Middle frontal gyrus (tissue), 1 donor: ENCODE measurements around the gene CA5A.
"Not testable (repeated sequence)": the region's sequence is repeated elsewhere in the genome, so short reads cannot be mapped to it uniquely, and the experiment has no call there.

Source experiments
- DNase-seq: peaks from one replicate; pipeline ENCODE4 v3.0.0-alpha.2; 2015; ENCODE audit warnings: low spot score; ENCODE audit errors: extremely low spot score

The CA5A gene

GRCh38 chr16:87924811-87925670 is 11.3 kb downstream of the CA5A start:
- DNase-seq = no peak

DNA sequence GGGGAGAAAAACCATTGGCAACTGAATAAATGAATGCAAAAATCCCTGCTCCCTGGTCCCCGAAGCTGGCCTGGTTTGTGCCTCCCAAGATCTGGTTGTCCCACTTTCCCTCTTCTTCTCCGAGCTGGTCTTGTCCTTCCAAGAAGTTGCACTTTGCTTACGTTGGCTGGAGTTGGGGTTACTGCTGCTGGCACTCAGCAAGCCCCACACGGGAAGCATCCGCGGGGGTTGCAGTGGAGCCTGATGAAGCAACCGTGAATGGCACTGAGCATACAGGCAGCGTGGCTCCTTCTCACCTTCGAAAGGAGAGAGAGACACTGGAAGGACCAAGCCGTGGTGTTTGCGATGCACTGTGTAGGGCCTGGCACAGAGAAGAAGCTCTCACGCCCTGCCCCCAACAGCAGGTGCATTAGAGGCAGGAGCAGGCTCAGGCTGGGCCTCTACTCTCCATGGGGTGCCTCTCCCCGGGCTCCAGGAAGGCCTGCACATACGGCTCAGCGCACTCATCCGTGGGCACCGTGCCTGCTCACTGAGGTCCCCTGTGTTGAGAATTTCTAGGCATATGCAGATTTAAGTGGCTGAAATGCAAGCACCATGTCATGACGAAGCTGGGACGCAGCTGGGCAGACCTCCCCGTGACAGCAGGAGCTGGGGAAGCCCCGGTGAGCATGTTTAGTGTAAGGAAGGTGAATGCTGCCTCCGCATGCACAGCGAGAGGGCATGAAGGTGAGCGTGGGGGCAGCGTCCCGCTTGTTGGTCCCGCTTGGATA is 12.1 kb downstream of the CA5A start:
- DNase-seq = no peak

GRCh38 chr16:87922250-87922871 is 14.0 kb downstream of the CA5A start:
- no peak for DNase-seq

- DNase-seq = no peak
Observed at GRCh38 chr16:87921236-87921773, 15.0 kb downstream of the CA5A start.

DNA sequence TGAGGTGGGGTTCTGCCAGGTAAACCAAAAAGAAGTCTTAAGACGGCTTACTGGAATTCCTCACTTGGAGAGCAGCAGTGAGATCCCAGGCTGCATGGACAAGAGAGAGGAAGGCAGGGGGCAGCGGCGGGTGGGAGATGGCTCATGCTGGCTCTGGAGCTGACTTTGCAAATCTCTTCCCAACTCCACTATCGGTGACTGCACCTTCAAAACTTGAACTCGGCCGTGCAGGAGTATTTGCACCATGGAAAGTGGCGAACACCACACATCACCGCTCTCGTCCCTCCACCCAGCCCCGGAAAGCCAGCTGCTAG is 16.7 kb downstream of the CA5A start:
- no peak for DNase-seq

GRCh38 chr16:87918866-87919680 is 17.3 kb downstream of the CA5A start:
- no peak for DNase-seq

DNA sequence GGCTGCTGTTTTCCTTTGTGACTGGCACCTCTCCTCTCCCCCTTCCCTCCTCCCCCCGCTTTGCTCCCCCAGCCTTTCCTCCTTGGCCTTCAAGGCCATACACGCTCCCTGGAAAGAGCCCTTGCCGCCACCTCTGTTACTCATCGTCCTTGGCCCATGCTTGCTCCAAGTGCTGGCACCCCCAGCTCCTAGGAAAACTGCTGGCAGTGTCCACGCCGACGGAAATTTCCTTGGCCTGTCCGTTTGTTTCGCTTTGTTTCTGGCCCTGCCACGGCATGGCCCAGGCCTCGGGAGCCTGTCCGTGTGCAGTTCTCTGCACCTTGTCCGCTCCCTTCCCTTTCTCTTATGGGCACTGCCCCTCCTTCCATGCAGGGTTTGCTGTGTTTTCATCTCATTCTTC is 18.0 kb downstream of the CA5A start:
- no peak for DNase-seq

DNA sequence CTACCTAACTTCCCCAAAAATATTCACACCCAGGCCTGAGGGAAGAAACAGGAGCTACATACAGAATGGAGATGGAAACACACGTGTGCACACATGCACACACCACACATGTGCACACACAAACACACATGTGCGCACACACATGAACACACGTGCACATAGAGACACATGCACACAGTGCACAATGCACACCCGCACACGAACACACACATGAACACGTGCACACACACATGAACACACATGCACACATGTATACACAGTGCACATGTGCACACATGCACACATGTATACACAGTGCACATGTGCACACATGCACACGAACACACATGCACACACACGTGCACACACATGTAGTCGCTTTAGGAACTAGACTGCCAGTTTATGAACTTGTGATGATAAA is 18.8 kb downstream of the CA5A start:
- DNase-seq = no peak

DNA sequence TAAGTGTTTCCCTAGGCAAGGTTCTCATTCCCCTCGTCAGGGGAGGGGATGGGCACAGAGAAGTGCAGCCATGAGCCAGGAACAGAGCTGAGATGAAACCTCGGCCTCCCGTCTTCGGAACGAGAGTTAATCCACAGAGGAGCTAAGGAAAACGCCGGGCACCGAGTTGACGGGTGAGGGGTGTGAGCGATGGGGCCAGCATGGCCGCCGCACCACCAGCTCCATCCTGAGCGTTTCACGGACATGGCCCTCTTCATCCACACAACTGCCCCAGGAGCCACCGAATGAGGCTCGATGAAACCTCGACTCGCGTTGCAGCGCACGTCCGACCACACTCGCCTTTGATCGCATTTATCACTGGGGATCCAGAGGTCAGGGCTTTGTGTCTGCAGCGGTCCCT is 21.5 kb downstream of the CA5A start:
- DNase-seq = no peak

GRCh38 chr16:87914021-87914725 is 22.2 kb downstream of the CA5A start:
- not testable (repeated sequence) for DNase-seq

GRCh38 chr16:87912691-87913090 is 23.6 kb downstream of the CA5A start:
- not testable (repeated sequence) for DNase-seq

DNA sequence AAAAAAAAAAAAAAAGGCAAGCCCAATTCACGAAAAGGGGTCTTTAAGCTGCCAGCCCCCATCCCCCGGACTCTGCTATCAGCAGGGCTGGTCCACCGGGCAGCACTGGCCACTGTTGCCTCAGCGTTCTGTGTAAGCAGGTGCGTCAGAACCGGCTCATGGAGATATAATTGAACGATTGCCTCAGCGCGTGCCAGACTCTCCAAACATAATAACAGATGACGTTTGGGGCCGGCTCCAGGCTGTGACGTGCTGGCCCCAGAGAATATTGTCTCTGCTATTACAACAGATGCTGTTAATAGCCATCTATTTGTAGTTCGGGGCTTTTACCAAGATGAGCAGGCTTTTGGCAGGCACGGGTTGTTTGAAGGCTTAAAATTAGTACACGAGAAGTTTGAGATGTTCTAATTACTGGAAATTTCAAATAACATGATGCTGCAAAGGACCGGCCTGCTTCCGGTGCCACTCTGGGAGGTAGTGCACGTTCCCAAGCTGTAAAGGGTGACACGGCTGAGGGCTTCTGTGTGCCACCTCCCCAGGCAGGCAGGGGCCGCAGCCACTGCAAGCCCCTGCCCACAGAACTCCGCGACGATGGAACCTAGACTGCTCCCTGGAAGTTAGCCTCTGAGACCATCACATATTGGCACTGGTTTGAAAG is 25.1 kb downstream of the CA5A start:
- DNase-seq = not testable (repeated sequence)

GRCh38 chr16:87909203-87909935 is 27.0 kb downstream of the CA5A start:
- DNase-seq = peak; percentile 47

DNA sequence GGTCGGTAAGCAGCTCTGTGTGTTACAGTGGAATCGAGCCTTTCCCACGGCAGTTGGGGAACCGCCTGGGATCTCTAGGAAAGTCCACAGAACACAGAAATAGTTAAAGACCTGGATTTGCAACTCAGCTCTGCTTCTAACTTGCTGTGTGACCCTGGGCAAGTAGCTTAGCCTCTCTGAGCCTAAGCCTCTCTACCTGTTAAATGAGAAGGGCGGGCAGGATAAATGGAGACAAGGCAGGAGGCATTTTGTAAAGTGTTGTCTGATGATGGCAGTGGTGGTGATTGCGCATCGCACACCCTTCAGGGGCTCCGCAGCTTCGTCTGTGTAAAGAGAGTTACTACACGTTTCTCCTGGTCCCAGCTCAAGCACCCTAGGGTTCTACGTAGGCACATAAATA is 28.2 kb downstream of the CA5A start:
- DNase-seq = not testable (repeated sequence)

- not testable (repeated sequence) for DNase-seq
Observed at GRCh38 chr16:87905521-87905920, 30.8 kb downstream of the CA5A start.

DNA sequence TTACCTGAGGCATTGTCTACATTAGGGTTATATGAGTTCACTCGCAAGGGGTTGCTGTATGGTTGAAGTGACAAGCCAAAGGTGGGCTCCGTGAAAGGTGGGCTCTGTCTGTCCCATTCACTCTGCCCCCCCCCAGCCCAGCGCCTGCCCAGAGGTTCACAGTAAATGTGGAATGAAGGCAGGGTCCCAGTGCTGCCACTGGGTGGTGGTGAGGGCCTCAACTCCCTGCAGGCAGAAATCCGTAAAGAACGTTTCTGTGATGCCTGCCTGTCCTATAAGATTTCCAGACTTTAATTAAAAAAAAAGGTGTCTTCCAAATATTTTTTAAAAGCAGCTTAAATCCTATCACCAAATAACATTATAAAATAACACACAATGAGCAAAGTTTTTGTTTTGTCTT is 31.4 kb downstream of the CA5A start:
- not testable (repeated sequence) for DNase-seq

DNA sequence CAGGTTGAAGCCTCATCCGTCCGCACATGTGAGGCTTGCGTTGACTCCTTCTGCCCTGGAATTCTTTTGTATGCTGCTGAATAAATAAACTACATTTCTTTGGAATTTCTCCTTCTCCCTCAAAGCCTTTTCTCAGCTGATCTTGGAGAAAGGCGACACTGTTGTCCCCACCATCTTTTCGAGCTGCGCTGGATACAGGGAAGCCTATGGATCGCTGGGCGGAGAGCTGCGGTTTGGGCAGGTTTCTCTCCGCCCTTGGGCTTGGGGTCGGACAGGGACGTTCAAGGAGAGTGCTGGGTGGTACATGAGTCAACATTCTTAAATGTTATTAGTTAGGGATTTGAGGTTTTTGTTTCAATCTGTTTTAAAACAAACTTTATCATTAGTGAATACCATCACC is 35.8 kb downstream of the CA5A start:
- not testable (repeated sequence) for DNase-seq

DNA sequence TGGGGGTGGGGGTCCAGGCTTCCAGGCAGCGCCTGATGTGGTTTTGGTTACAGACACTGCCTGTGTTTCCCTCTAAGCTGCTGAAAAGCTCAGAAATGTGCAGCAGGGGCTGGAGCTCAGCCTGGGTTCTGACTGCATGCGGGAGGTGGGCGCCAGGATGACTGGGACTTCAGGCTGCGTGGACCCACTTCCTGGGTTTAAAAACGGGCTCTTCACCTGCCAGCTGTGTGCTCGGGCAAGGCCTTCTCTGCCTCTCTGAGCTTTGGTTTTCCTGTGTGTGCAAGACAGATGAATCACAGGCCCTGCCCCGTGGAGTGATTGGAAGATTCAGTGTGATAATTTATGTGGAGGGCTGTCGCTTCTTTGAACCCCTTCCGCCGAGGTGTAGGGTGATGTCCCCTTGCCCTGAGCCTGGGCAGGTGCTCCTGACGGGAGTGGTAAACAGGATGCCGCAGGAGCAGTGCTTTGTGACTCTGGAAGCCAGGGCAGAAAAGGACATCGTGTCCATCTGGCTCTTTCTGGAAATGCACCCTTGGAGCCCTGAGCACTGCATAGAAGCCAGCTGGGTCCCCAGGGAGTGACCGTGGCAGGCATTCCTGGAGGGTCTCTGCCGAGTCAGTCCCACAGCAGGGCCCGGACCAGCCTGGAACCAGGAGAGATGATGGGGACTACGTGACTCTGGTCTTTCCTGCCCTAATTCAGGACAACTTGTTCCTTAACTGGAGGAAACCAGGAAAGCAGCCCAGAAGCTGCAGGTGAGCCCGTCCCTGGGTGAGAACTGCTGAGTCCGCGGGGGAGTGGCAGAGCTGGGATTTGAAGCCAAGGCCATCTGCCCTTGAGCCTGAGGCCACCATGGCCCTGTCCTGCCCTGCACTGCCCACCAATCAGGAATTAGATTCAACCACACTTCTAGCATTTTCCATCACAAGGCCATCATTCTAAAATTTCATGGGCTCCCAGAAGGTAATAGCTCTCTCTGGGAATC is 38.5 kb downstream of the CA5A start:
- no peak for DNase-seq
